Upper lobe of left lung (tissue), 4 donors: Measurements from ENCODE around the gene LAMA2.

ENCODE experiments used
- CTCF ChIP-seq, 6 experiments: fragments of 450-650 bp in 4 of 6; fragments of 200-600 bp in 2 of 6; sonication (generic) in 2 of 6; IDR thresholded peaks; one replicate each; pipeline ENCODE4 v1.5.1; 2016 to 2019; ENCODE audit warnings: antibody characterized with exemption in 6 of 6
- POLR2A ChIP-seq, 4 donors: fragments of 450-650 bp; IDR thresholded peaks; one replicate each; pipeline ENCODE4 v1.5.1; 2016 to 2017; ENCODE audit warnings: antibody characterized with exemption in 4 of 4, mild to moderate bottlenecking in 2 of 4

- TF ChIP-seq CTCF (IDR thresholded peaks at IDR 0.05) = no peak
- TF ChIP-seq POLR2A (IDR thresholded peaks at IDR 0.05) = no peak
These were observed 356.1 kb downstream of the LAMA2 start for GRCh38 chr6:129238991-129239390.
